Heart left ventricle (tissue), 13 donors: ENCODE data around the gene RFX4.

Source experiments
- CTCF ChIP-seq, 12 donors: fragments of 200-600 bp; sonication (generic) in 4 of 12; IDR thresholded peaks; one replicate each; pipeline versions ENCODE4 v1.5.0 to v1.8.0; 2018 to 2022; ENCODE audit warnings: antibody characterized with exemption in 12 of 12, mild to moderate bottlenecking in 5 of 12
- POLR2A ChIP-seq, 2 donors: fragments of 450-650 bp; IDR thresholded peaks; one replicate each; pipeline ENCODE4 v1.6.1; 2017; ENCODE audit warnings: antibody characterized with exemption in 2 of 2, mild to moderate bottlenecking in 2 of 2, moderate library complexity in 2 of 2
- donor health status: ischemic (EF 13 %, LVEDD 7.1; RV severe dilation, severe dysfunction).
- donor health status: DM: no; HTN: yes; CAD: no.
- donor health status: DM: no; HTN: no; CAD: no.
- donor health status: ischemic (EF 25% LVEDD 6.9; RV normal size, moderate dysfunction).
- donor health status: ischemic (EF 25% LVEDD 5.7; RV mildly dilated, moderate dysfunction).
- donor health status: ischemic (EF 35%, LVEDD 5.7; RV mildly dilated, moderate dysfunction).
- donor health status: nonischemic (EF 11% LVEDD 7.7; RV severe dilation, severe dysfunction).
- donor health status: DM: yes; HTN: yes; CAD: no.
- donor health status: PGD.
- donor health status: ischemic (EF 29% LVEDD 5.4; RV normal size, mild dysfunction).
- donor health status: nonischemic (EF 23%, LVEDD 6.1; RV moderate dilation, normal function).

- TF ChIP-seq CTCF (IDR thresholded peaks at IDR 0.05) = no peak
- TF ChIP-seq POLR2A (IDR thresholded peaks at IDR 0.05) = no peak
Measured at GRCh38 chr12:106602076-106602475, 19.3 kb downstream of the RFX4 start.
